ENCODE data around the gene CCDC171. TPM values are rescaled to one million over a fixed set of nuclear protein-coding genes. Genes with fewer than 3 reads are reported as not detected.

Gene CCDC171
- total and polyA plus RNA-seq, 12 donors, result 0.29 to 2.4 (median 1.6) TPM

GRCh38 chr9:15735083-15735857, 182.4 kb downstream of the CCDC171 start:
- WGBS, 2 donors, result 64 to 66% methylated on average over 5 of the region's 5 CpGs
- H3K27ac ChIP-seq, result no peak overlapping the region
- DNase-seq (no peak), ATAC-seq (no peak)
- intact Hi-C loops (cut with DNase I), result no loop called here
- no peak overlapping the region for H3K4me3 ChIP-seq
- peaks cover 0 to 6% (median 0%) of the 10 kb centered on the region in 9 donors for H3K4me1 ChIP-seq
- H3K27me3 ChIP-seq, result no peaks in the 10 kb centered on the region
- H3K36me3 ChIP-seq, result peaks cover 0 to 7% (median 0%) of the 10 kb centered on the region in 9 donors
- H3K9me3 ChIP-seq, result peaks cover 0 to 5% (median 0%) of the 10 kb centered on the region in 11 donors
- TF ChIP-seq CTCF (IDR thresholded peaks at IDR 0.05), result no peak

GRCh38 chr9:15736569-15736968, 183.7 kb downstream of the CCDC171 start:
- Histone ChIP-seq H3K36me3 (peaks cover 0 to under 1% (median 0%) of the 10 kb centered on the region in 9 donors), H3K4me3 (no peak overlapping the region), H3K4me1 (peaks cover 0 to 6% (median 0%) of the 10 kb centered on the region in 9 donors), H3K27ac (no peak overlapping the region), H3K9me3 (peaks cover 0 to 10% (median 0%) of the 10 kb centered on the region in 11 donors), H3K27me3 (no peaks in the 10 kb centered on the region)
- DNase-seq, result no peak
- WGBS, 2 donors, result 91 to 96% methylated on average over 6 of the region's 6 CpGs
- ATAC-seq, result no peak
- intact Hi-C loops (cut with DNase I), result no loop called here
- no peak for TF ChIP-seq CTCF (IDR thresholded peaks at IDR 0.05)

GRCh38 chr9:15738011-15738410, 185.2 kb downstream of the CCDC171 start:
- DNase-seq (no peak), ATAC-seq (no peak)
- Histone ChIP-seq H3K4me1 (peaks cover 0 to 6% (median 0%) of the 10 kb centered on the region in 9 donors), H3K4me3 (no peak overlapping the region), H3K27me3 (no peaks in the 10 kb centered on the region), H3K9me3 (peaks cover 0 to 10% (median 0%) of the 10 kb centered on the region in 11 donors), H3K27ac (no peak overlapping the region), H3K36me3 (no peaks in the 10 kb centered on the region)
- WGBS, 2 donors, result 37 to 48% methylated on average over 1 of the region's 1 CpG
- intact Hi-C loops (cut with DNase I), result no loop called here
- no peak for TF ChIP-seq CTCF (IDR thresholded peaks at IDR 0.05)

GRCh38 chr9:15741015-15741414, 188.2 kb downstream of the CCDC171 start:
- intact Hi-C loops (cut with DNase I), result no loop called here
- no peak for ATAC-seq

More at GRCh38 chr9:15741015-15741414, 188.2 kb downstream of the CCDC171 start:
- H3K27ac ChIP-seq, result no peak overlapping the region
- WGBS, 2 donors, result 44 to 46% methylated on average over 2 of the region's 2 CpGs
- no peak for DNase-seq
- no peaks in the 10 kb centered on the region for H3K27me3 ChIP-seq
- peaks cover 0 to 10% (median 0%) of the 10 kb centered on the region in 11 donors for H3K9me3 ChIP-seq
- no peak for TF ChIP-seq CTCF (IDR thresholded peaks at IDR 0.05)
- no peak overlapping the region for H3K4me3 ChIP-seq
- H3K4me1 ChIP-seq, result no peaks in the 10 kb centered on the region
- H3K36me3 ChIP-seq, result no peaks in the 10 kb centered on the region
